Thyroid gland (tissue), 4 donors: Measurements from ENCODE around the gene TLR8.
A peak's percentile ranks its signal among the peaks of the same experiment; 100 is the strongest.

Experiments
- POLR2A ChIP-seq, 2 donors: fragments of 450-650 bp; IDR thresholded peaks; one replicate each; pipeline ENCODE4 v1.6.1; 2017; ENCODE audit warnings: antibody characterized with exemption in 2 of 2, mild to moderate bottlenecking in 2 of 2, moderate library complexity in 1 of 2
- TF ChIP-seq, protein P1 (sequence below), 6 experiments: fragments of 200-600 bp in 3 of 6; fragments of 450-650 bp in 3 of 6; sonication (generic) in 3 of 6; IDR thresholded peaks; one replicate each; pipeline ENCODE4 v1.5.1; 2016 to 2019; ENCODE audit warnings: antibody characterized with exemption in 6 of 6, mild to moderate bottlenecking in 2 of 6, inconsistent platforms in 1 of 6, moderate library complexity in 1 of 6

DNA sequence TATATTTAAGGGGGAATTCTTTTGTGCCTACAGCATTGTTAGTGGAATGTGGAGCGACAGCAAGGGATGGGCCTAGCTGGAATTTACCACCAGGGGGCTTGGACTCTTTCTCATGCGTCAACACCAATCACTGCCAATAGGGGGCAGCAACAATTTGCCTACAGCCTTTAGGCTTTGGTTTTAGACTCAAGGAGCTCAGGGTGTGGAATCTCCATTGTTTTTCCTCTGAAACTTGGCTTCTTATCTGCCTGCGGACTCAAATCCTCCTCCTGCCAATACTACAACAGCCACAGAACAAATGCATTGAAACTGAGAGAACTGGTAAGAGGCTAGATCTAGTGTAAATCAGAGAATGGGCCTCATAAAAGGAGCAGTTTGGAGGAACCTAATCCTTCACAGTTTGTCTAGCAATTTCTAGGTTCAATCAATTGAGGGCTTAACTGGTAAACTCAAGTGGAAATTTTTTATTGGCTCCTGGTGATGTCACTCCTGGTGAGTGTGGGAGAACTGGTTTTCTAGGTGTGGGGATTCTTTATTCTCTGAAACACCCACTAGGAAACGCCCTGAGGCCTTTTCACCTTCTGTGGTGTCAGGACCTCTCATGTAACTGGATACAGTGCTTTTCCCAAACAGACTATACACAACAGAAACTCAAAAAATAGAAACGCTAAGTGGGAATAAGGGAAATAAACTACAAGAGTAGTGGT is 40.6 kb downstream of the TLR8 start:
- no peak for TF ChIP-seq POLR2A (IDR thresholded peaks at IDR 0.05)
- TF ChIP-seq, protein P1, sequence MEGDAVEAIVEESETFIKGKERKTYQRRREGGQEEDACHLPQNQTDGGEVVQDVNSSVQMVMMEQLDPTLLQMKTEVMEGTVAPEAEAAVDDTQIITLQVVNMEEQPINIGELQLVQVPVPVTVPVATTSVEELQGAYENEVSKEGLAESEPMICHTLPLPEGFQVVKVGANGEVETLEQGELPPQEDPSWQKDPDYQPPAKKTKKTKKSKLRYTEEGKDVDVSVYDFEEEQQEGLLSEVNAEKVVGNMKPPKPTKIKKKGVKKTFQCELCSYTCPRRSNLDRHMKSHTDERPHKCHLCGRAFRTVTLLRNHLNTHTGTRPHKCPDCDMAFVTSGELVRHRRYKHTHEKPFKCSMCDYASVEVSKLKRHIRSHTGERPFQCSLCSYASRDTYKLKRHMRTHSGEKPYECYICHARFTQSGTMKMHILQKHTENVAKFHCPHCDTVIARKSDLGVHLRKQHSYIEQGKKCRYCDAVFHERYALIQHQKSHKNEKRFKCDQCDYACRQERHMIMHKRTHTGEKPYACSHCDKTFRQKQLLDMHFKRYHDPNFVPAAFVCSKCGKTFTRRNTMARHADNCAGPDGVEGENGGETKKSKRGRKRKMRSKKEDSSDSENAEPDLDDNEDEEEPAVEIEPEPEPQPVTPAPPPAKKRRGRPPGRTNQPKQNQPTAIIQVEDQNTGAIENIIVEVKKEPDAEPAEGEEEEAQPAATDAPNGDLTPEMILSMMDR (IDR thresholded peaks at IDR 0.05) = peak; percentile 67 to 98 (median 86)
